B cell (primary cell): Measurements from ENCODE around the gene KLHL26. TPM values are rescaled to one million over a fixed set of nuclear protein-coding genes. Genes with fewer than 3 reads are reported as not detected.

Experiments used
- ATAC-seq: fragments of 200-7000 bp; cut with Tn5 transposase; one replicate; pipeline ENCODE4 v1.10.0; 2021; ENCODE audit warnings: low read depth, mild to moderate bottlenecking, moderate number of reproducible peaks, moderate library complexity
- CTCF ChIA-PET: fragments of 350-600 bp; sonication (Branson Sonifier 250); formaldehyde crosslinking; loops from one replicate; lab custom pipeline; 2021; ENCODE audit warnings: antibody characterized with exemption, inconsistent platforms; lab: Charles Lee
- POLR2A ChIA-PET: fragments of 350-600 bp; sonication (Branson Sonifier 250); formaldehyde crosslinking; loops from one replicate; lab custom pipeline; 2021; ENCODE audit warnings: antibody characterized with exemption; lab: Charles Lee
- DNase-seq: peaks from one replicate; pipeline ENCODE4 v3.0.0; 2013
- H2AFZ ChIP-seq: 2 replicates; pipeline ENCODE4 v1.6.1; 2012; ENCODE audit warnings: mild to moderate bottlenecking, low read depth, low read length; ENCODE audit not compliant: insufficient read depth, poor library complexity, severe bottlenecking
- H3K27ac ChIP-seq, 2 donors: 1 replicate in 1 of 2; 2 replicates in 1 of 2; pipeline ENCODE4 v1.5.1; 2012 to 2013; ENCODE audit warnings: low read length in 2 of 2, mild to moderate bottlenecking in 2 of 2, moderate library complexity in 1 of 2
- H3K27me3 ChIP-seq, 4 experiments: fragments of 200-600 bp in 1 of 4; sonication (generic) in 1 of 4; replicated peaks in 1 of 4; 1 replicate in 2 of 4; 2 replicates in 2 of 4; pipeline versions ENCODE4 v1.6.1 to v1.7.0; 2013 to 2016; ENCODE audit warnings: low read length in 3 of 4, mild to moderate bottlenecking in 2 of 4, mixed read lengths in 1 of 4, moderate library complexity in 1 of 4; ENCODE audit not compliant: insufficient read depth in 4 of 4, control insufficient read depth in 3 of 4; ENCODE audit errors: control extremely low read depth in 1 of 4
- H3K36me3 ChIP-seq, 2 experiments: replicated peaks in 1 of 2; 1 replicate in 1 of 2; 2 replicates in 1 of 2; pipeline versions ENCODE4 v1.6.1 to v1.7.1; 2013; ENCODE audit warnings: low read length in 1 of 2; ENCODE audit not compliant: insufficient read depth in 2 of 2, control insufficient read depth in 1 of 2; ENCODE audit errors: control extremely low read depth in 1 of 2, extremely low read depth in 1 of 2
- H3K4me1 ChIP-seq, 2 donors: fragments of 200-600 bp in 1 of 2; sonication (generic) in 1 of 2; 1 replicate in 1 of 2; 2 replicates in 1 of 2; pipeline versions ENCODE4 v1.5.1 to v1.6.1; 2013 to 2017; ENCODE audit warnings: low read length in 2 of 2; ENCODE audit not compliant: control insufficient read depth in 2 of 2, insufficient read depth in 2 of 2
- H3K4me2 ChIP-seq: replicated peaks from 2 replicates; pipeline ENCODE3; 2012; ENCODE audit warnings: mild to moderate bottlenecking, low read depth, low read length; ENCODE audit not compliant: poor library complexity, severe bottlenecking
- H3K4me3 ChIP-seq, 5 experiments: fragments of 200-600 bp in 1 of 5; sonication (generic) in 1 of 5; 1 replicate in 3 of 5; 2 replicates in 2 of 5; pipeline versions ENCODE4 v1.5.1 to v1.7.0; 2011 to 2016; ENCODE audit warnings: low read length in 4 of 5, mild to moderate bottlenecking in 4 of 5, low read depth in 2 of 5, control low read depth in 1 of 5, moderate library complexity in 1 of 5; ENCODE audit not compliant: insufficient read depth in 1 of 5; ENCODE audit errors: control extremely low read depth in 1 of 5, extremely low read depth in 1 of 5
- H3K79me2 ChIP-seq: fragments of 200-600 bp; sonication (generic); one replicate; pipeline ENCODE4 v1.6.0; 2016; ENCODE audit warnings: low read length; ENCODE audit not compliant: control insufficient read depth, insufficient read depth
- H3K9ac ChIP-seq: fragments of 200-600 bp; sonication (generic); 2 replicates; pipeline ENCODE4 v1.6.1; 2017; ENCODE audit warnings: mild to moderate bottlenecking, low read length, moderate library complexity
- H3K9me3 ChIP-seq, 3 donors: one replicate each; pipeline versions ENCODE4 v1.6.1 to v1.7.1; 2013; ENCODE audit warnings: low read length in 2 of 3; ENCODE audit not compliant: control insufficient read depth in 2 of 3, insufficient read depth in 1 of 3; ENCODE audit errors: control extremely low read depth in 1 of 3
- H4K20me1 ChIP-seq: 2 replicates; pipeline ENCODE4 v1.6.0; 2012; ENCODE audit warnings: mild to moderate bottlenecking, low read length; ENCODE audit not compliant: insufficient read depth, control insufficient read depth, poor library complexity, severe bottlenecking
- H3K27ac Mint-ChIP-seq: one replicate; pipeline ENCODE4 v1.8.0; 2021; ENCODE audit warnings: mixed read lengths
- H3K27me3 Mint-ChIP-seq: one replicate; pipeline ENCODE4 v1.8.0; 2021; ENCODE audit warnings: mixed read lengths
- H3K4me1 Mint-ChIP-seq: one replicate; pipeline ENCODE4 v1.8.0; 2021; ENCODE audit warnings: mixed read lengths
- H3K4me3 Mint-ChIP-seq: one replicate; pipeline ENCODE4 v1.8.0; 2021; ENCODE audit warnings: mixed read lengths
- H3K9me3 Mint-ChIP-seq: one replicate; pipeline ENCODE4 v1.8.0; 2022; ENCODE audit warnings: mixed read lengths; ENCODE audit not compliant: insufficient read depth
- EZH2 ChIP-seq: IDR thresholded peaks from 2 replicates; pipeline ENCODE4 v1.6.1; 2012; ENCODE audit warnings: borderline replicate concordance, low read depth, mild to moderate bottlenecking, moderate library complexity, low read length; ENCODE audit not compliant: insufficient read depth, poor library complexity, severe bottlenecking
- WGBS: methylation state at CpG from one replicate; pipeline ENCODE4 v1.1.5; 2013; ENCODE audit warnings: missing lambda C conversion rate; ENCODE audit not compliant: insufficient coverage; 5-methylcytosine and 5-hydroxymethylcytosine counted together
- intact Hi-C: fragments of 100-400 bp; cut with micrococcal nuclease; formaldehyde crosslinking; loops from one replicate; pipeline ENCODE4 v1.10.0; 2022
- polyA plus RNA-seq: library from polyadenylated mRNA; depleted of rRNA; stranded (reverse); fragments of >200 nt; gene quantifications from 2 replicates; pipeline ENCODE4 v1.2.3, GENCODE V29; 2012
- total RNA-seq, 2 donors: library from RNA; stranded (reverse); fragments of 120-200 nt in 1 of 2; gene quantifications; 1 replicate in 1 of 2; 2 replicates in 1 of 2; pipeline versions ENCODE4 v1.2.3 to v1.2.4, GENCODE V29; 2013 to 2022
- TF ChIP-seq, protein P1 (sequence below): fragments of 200-600 bp; IDR thresholded peaks from one replicate; pipeline ENCODE4 v1.8.0; 2022; ENCODE audit warnings: antibody characterized with exemption, mild to moderate bottlenecking

KLHL26 gene
- total and polyA plus RNA-seq, 2 donors (not counting 1 experiment from before 2014, with no cell fraction given), result 5.0 to 14.6 TPM

DNA sequence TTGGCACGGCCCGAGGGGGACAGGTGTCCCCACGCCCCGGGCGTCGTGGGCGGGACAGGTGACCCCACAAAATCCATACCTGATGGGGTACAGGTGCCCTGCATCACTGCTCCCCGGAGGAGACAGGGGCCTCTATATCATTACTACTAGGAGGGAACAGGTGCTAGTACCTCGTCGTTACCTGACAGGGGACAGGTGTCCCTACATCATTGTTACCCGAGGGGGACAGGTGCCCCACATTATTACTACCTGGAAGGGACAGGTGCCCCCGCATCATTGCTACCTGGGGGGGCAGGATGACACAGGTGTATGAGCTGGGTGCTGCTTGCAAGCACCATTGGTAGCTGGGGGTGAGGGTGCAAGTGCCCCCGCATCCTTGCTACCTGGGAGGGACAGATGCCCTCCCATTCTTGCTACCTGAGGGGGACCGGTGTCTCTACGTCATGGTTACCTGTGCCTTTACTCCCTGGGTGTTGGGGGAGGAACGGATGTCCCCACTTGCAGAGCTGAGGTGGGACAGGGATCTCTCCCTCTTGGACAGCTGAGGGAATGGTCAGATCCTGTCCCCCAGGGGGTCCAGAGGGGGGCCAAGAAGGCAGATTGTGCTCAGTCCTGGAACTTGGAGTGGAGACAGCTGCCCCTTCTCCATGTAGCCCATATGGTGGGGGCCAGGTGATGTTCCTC lies 47.3 kb downstream of the KLHL26 start:
- no peaks in the 10 kb centered on the region for H3K9me3 ChIP-seq
- no peaks in the 10 kb centered on the region for H3K27me3 ChIP-seq
- peaks cover 43% of the 10 kb centered on the region for H4K20me1 ChIP-seq
- peaks cover 53% of the 10 kb centered on the region for H3K79me2 ChIP-seq
- DNase-seq, result no peak
- H3K4me1 ChIP-seq, result peaks cover 12 to 20% of the 10 kb centered on the region in 2 donors
- H3K4me1 Mint-ChIP-seq, result peaks cover 30% of the 10 kb centered on the region
- TF ChIP-seq, protein P1, sequence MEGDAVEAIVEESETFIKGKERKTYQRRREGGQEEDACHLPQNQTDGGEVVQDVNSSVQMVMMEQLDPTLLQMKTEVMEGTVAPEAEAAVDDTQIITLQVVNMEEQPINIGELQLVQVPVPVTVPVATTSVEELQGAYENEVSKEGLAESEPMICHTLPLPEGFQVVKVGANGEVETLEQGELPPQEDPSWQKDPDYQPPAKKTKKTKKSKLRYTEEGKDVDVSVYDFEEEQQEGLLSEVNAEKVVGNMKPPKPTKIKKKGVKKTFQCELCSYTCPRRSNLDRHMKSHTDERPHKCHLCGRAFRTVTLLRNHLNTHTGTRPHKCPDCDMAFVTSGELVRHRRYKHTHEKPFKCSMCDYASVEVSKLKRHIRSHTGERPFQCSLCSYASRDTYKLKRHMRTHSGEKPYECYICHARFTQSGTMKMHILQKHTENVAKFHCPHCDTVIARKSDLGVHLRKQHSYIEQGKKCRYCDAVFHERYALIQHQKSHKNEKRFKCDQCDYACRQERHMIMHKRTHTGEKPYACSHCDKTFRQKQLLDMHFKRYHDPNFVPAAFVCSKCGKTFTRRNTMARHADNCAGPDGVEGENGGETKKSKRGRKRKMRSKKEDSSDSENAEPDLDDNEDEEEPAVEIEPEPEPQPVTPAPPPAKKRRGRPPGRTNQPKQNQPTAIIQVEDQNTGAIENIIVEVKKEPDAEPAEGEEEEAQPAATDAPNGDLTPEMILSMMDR, result no peak
- TF ChIP-seq EZH2, result no peak
- WGBS, result 64% methylated on average over 6 of the region's 16 CpGs
- no peak for ATAC-seq
- H2AFZ ChIP-seq, result peak overlapping the region; percentile 44
- peak overlapping the region; percentile 62 for H3K9ac ChIP-seq
- no peaks in the 10 kb centered on the region for H3K9me3 Mint-ChIP-seq
- peak overlapping the region; percentile 72 for H3K4me2 ChIP-seq
- no peaks in the 10 kb centered on the region for H3K36me3 ChIP-seq
- intact Hi-C loops, result loop anchor here (1.0 kb wide), 2 partner anchors 16 to 48 kb away; no protein-coding TSS in a partner anchor
- H3K27me3 Mint-ChIP-seq, result no peaks in the 10 kb centered on the region
- H3K27ac ChIP-seq, result no peak overlapping the region
- peak overlapping the region; percentile 75 for H3K27ac Mint-ChIP-seq
- ChIA-PET CTCF (interaction anchor here (1.1 kb wide), 1 partner anchor 90 kb away, joined by 3 read pairs; no protein-coding TSS in a partner anchor), POLR2A (no interaction called here)
- peak overlapping the region; percentile 73 for H3K4me3 Mint-ChIP-seq
- H3K4me3 ChIP-seq, result peak overlapping the region; percentile 49 to 79 (median 66)

DNA sequence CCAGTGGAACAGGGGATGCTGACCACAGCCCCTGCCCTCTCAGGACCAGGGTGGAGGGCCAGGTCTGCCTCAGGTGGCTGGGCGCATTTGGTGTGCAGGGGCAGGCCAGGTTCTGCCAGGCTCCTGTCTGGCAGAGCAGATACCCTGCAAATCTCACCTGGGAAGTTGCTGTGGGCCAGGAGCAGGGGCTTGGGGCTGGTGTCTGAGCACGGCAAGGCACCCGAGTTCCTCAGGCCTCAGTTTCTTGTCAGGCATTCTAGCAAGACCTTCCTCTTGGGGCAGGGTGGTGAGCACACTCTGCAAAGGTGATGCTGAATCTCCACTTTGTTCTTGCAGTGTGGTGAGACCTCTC lies 47.8 kb downstream of the KLHL26 start:
- TF ChIP-seq, protein P1, result no peak
- no peak for TF ChIP-seq EZH2
- H3K4me3 Mint-ChIP-seq, result peak overlapping the region; percentile 73
- DNase-seq, result no peak
- no peaks in the 10 kb centered on the region for H3K9me3 Mint-ChIP-seq
- peak overlapping the region; percentile 72 for H3K4me2 ChIP-seq
- H3K36me3 ChIP-seq, result no peaks in the 10 kb centered on the region
- no peak overlapping the region for H2AFZ ChIP-seq
- POLR2A ChIA-PET, result no interaction called here
- no peaks in the 10 kb centered on the region for H3K27me3 Mint-ChIP-seq
- peaks cover 31% of the 10 kb centered on the region for H3K4me1 Mint-ChIP-seq
- H4K20me1 ChIP-seq, result peaks cover 48% of the 10 kb centered on the region
- peak overlapping the region in 2 of 5 experiments; percentile 59 to 73 for H3K4me3 ChIP-seq
- peak overlapping the region; percentile 61 for H3K27ac Mint-ChIP-seq
- no peak for ATAC-seq
- CTCF ChIA-PET, result interaction anchor here (1.1 kb wide), 1 partner anchor 91 kb away, joined by 3 read pairs; no protein-coding TSS in a partner anchor
- H3K4me1 ChIP-seq, result peaks cover 12 to 20% of the 10 kb centered on the region in 2 donors
- no peak overlapping the region for H3K27ac ChIP-seq
- 92% methylated on average over 3 of the region's 3 CpGs for WGBS
- peaks cover 58% of the 10 kb centered on the region for H3K79me2 ChIP-seq
- H3K9me3 ChIP-seq, result no peaks in the 10 kb centered on the region
- intact Hi-C loops, result loop anchor here (1.0 kb wide), 1 partner anchor 16 kb away; no protein-coding TSS in a partner anchor
- no peaks in the 10 kb centered on the region for H3K27me3 ChIP-seq
- H3K9ac ChIP-seq, result peak overlapping the region; percentile 62
